OCI-LY7 (cell line): ENCODE results near the gene ALK. TPM values are rescaled to one million over a fixed set of nuclear protein-coding genes. Genes with fewer than 3 reads are reported as not detected.

Source experiments
- BruUV-seq: library from RNA; stranded (reverse); fragments of 400-500 nt; replicated peaks from 2 replicates; lab custom pipeline; 2021; lab: Mats Ljungman, UMichigan
- CTCF ChIA-PET: fragments of 300-600 bp; sonication (Branson Sonifier 250); formaldehyde crosslinking; loops from one replicate; lab custom pipeline; 2022; ENCODE audit warnings: antibody characterized with exemption; ENCODE audit not compliant: unreplicated experiment; lab: Charles Lee
- POLR2A ChIA-PET: fragments of 300-600 bp; sonication (Branson Sonifier 250); formaldehyde crosslinking; loops from one replicate; lab custom pipeline; 2022; ENCODE audit warnings: antibody characterized with exemption; lab: Charles Lee
- DNase-seq: peaks from one replicate; pipeline ENCODE4 v3.0.0-alpha.2; 2015; ENCODE audit warnings: low spot score
- H2AFZ ChIP-seq: fragments of 200-600 bp; sonication (generic), shearing (Covaris generic); 2 replicates; pipeline ENCODE4 v1.6.1; 2014; ENCODE audit warnings: mild to moderate bottlenecking, antibody characterized with exemption, low read length, moderate library complexity
- H3K27ac ChIP-seq: fragments of 200-600 bp; sonication (generic); 2 replicates; pipeline ENCODE4 v1.5.1; 2014; ENCODE audit warnings: mixed run types, low read depth, mild to moderate bottlenecking, moderate library complexity, low read length, inconsistent platforms; ENCODE audit not compliant: poor library complexity, severe bottlenecking
- H3K36me3 ChIP-seq: fragments of 200-600 bp; sonication (generic); 2 replicates; pipeline ENCODE4 v1.6.1; 2014; ENCODE audit warnings: mild to moderate bottlenecking, antibody characterized with exemption, low read length, moderate library complexity, mixed read lengths; ENCODE audit not compliant: insufficient read depth
- H3K4me1 ChIP-seq: fragments of 200-600 bp; sonication (generic); 2 replicates; pipeline ENCODE4 v1.5.1; 2014; ENCODE audit warnings: mild to moderate bottlenecking, low read length; ENCODE audit not compliant: insufficient read depth, poor library complexity, severe bottlenecking
- H3K4me2 ChIP-seq: fragments of 200-600 bp; sonication (generic); 2 replicates; pipeline ENCODE4 v1.6.1; 2014; ENCODE audit warnings: mild to moderate bottlenecking, low read length
- H3K4me3 ChIP-seq: fragments of 200-600 bp; sonication (generic); 2 replicates; pipeline ENCODE4 v1.5.1; 2014; ENCODE audit warnings: mild to moderate bottlenecking, low read depth, low read length; ENCODE audit not compliant: poor library complexity, severe bottlenecking
- H3K79me2 ChIP-seq: fragments of 200-600 bp; sonication (generic); 2 replicates; pipeline ENCODE4 v1.6.1; 2016; ENCODE audit warnings: low read depth, mild to moderate bottlenecking, low read length, moderate library complexity, mixed read lengths; ENCODE audit not compliant: insufficient read depth
- H3K9me2 ChIP-seq: fragments of 200-600 bp; sonication (generic); 2 replicates; pipeline ENCODE4 v1.6.1; 2016; ENCODE audit warnings: mild to moderate bottlenecking, low read length, mixed read lengths; ENCODE audit not compliant: insufficient read depth
- H3K9me3 ChIP-seq: fragments of 200-600 bp; sonication (generic); 2 replicates; pipeline ENCODE4 v1.6.1; 2014; ENCODE audit warnings: mild to moderate bottlenecking, mixed run types, low read length, mixed read lengths
- H4K20me1 ChIP-seq: fragments of 200-600 bp; sonication (generic); 2 replicates; pipeline ENCODE4 v1.6.1; 2014; ENCODE audit warnings: mild to moderate bottlenecking, antibody characterized with exemption, low read length, moderate library complexity, mixed read lengths; ENCODE audit not compliant: insufficient read depth
- EZH2phosphoT487 ChIP-seq: fragments of 200-600 bp; sonication (generic); IDR thresholded peaks from 2 replicates; pipeline ENCODE4 v1.6.1; 2018; ENCODE audit warnings: low read depth, borderline replicate concordance, mild to moderate bottlenecking, mixed run types, antibody characterized with exemption, low read length, moderate library complexity, mixed read lengths
- intact Hi-C: fragments of 100-400 bp; cut with micrococcal nuclease; formaldehyde crosslinking; loops from one replicate; pipeline ENCODE4 v1.10.0; 2022; ENCODE audit not compliant: unreplicated experiment
- total RNA-seq, 2 experiments: library from RNA; depleted of rRNA in 1 of 2; stranded (reverse); fragments of >200 nt in 1 of 2; shearing (Covaris generic) in 1 of 2; gene quantifications; 2 replicates each; pipeline ENCODE4 v1.2.3, GENCODE V29; 2014 to 2022
- TF ChIP-seq, protein P1 (sequence below): fragments of 200-600 bp; sonication (generic); conservative IDR thresholded peaks from 2 replicates; pipeline ENCODE4 v1.5.1; 2014; ENCODE audit warnings: mild to moderate bottlenecking, antibody characterized with exemption, low read length, moderate library complexity, mixed read lengths

ALK gene
- total RNA-seq, 2 experiments from 2014 or later, result 0.09 TPM; not detected in 1

- no peak for TF ChIP-seq EZH2phosphoT487
- TF ChIP-seq, protein P1, sequence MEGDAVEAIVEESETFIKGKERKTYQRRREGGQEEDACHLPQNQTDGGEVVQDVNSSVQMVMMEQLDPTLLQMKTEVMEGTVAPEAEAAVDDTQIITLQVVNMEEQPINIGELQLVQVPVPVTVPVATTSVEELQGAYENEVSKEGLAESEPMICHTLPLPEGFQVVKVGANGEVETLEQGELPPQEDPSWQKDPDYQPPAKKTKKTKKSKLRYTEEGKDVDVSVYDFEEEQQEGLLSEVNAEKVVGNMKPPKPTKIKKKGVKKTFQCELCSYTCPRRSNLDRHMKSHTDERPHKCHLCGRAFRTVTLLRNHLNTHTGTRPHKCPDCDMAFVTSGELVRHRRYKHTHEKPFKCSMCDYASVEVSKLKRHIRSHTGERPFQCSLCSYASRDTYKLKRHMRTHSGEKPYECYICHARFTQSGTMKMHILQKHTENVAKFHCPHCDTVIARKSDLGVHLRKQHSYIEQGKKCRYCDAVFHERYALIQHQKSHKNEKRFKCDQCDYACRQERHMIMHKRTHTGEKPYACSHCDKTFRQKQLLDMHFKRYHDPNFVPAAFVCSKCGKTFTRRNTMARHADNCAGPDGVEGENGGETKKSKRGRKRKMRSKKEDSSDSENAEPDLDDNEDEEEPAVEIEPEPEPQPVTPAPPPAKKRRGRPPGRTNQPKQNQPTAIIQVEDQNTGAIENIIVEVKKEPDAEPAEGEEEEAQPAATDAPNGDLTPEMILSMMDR, result no peak
- ChIA-PET POLR2A (interaction anchor here (0.6 kb wide), 1 partner anchor 1562 kb away, joined by 3 read pairs; no protein-coding TSS in a partner anchor), CTCF (no interaction called here)
- Histone ChIP-seq H3K4me3 (no peak overlapping the region), H3K36me3 (no peaks in the 10 kb centered on the region), H3K79me2 (no peaks in the 10 kb centered on the region), H2AFZ (no peak overlapping the region), H3K9me2 (no peaks in the 10 kb centered on the region), H3K27ac (no peak overlapping the region), H3K4me2 (no peak overlapping the region), H4K20me1 (no peaks in the 10 kb centered on the region), H3K4me1 (peaks cover 3% of the 10 kb centered on the region), H3K9me3 (no peaks in the 10 kb centered on the region)
- intact Hi-C loops, result no loop called here
- no TSS peak for BruUV-seq
- DNase-seq, result no peak
Measured at GRCh38 chr2:29583104-29583503, 338.3 kb downstream of the ALK start.

- CTCF ChIA-PET, result no interaction called here
- H3K9me2 ChIP-seq, result no peaks in the 10 kb centered on the region
- H3K27ac ChIP-seq, result no peak overlapping the region
- TF ChIP-seq, protein P1, result no peak
- no peak for TF ChIP-seq EZH2phosphoT487
- POLR2A ChIA-PET, result no interaction called here
- H3K4me3 ChIP-seq, result no peak overlapping the region
- no peaks in the 10 kb centered on the region for H3K36me3 ChIP-seq
- H3K9me3 ChIP-seq, result no peaks in the 10 kb centered on the region
- peaks cover 3% of the 10 kb centered on the region for H3K4me1 ChIP-seq
- intact Hi-C loops, result no loop called here
- no peak overlapping the region for H2AFZ ChIP-seq
- no TSS peak for BruUV-seq
- H3K79me2 ChIP-seq, result no peaks in the 10 kb centered on the region
- DNase-seq, result peak; percentile 17
- peak overlapping the region; percentile 12; the same call in 1 of the 2 replicates for H3K4me2 ChIP-seq
- H4K20me1 ChIP-seq, result no peaks in the 10 kb centered on the region
Measured at GRCh38 chr2:29582062-29582461, 339.3 kb downstream of the ALK start.

DNA sequence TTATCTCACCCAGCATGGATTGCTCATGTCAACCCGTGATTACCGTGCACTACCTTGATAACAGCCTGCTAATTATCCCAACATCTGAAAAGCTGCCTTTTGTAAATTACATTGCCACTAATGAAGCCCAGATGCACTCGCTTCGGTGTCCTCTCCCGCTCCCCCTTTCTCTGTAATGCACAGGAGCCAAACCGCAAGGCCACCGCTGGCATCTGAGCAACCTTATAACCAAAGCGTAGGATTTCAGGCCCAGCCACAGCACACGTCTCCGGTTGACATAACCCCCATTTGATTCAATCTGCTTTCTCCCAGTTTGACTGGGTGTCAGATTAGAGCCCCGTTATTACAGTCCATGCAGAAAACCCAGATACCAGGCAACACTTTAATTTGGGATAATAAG, 341.2 kb downstream of the ALK start:
- TF ChIP-seq, protein P1, result no peak
- TF ChIP-seq EZH2phosphoT487, result no peak
- intact Hi-C loops, result no loop called here
- Histone ChIP-seq H3K4me2 (no peak overlapping the region), H3K4me1 (peaks cover 3% of the 10 kb centered on the region), H3K4me3 (no peak overlapping the region), H3K9me2 (no peaks in the 10 kb centered on the region), H3K27ac (no peak overlapping the region), H3K36me3 (no peaks in the 10 kb centered on the region), H3K9me3 (no peaks in the 10 kb centered on the region), H3K79me2 (no peaks in the 10 kb centered on the region), H2AFZ (no peak overlapping the region), H4K20me1 (no peaks in the 10 kb centered on the region)
- POLR2A ChIA-PET, result no interaction called here
- CTCF ChIA-PET, result no interaction called here
- no TSS peak for BruUV-seq
- no peak for DNase-seq
